OCI-LY7 (cell line): ENCODE data around the gene TCAF1. TPM values are rescaled to one million over a fixed set of nuclear protein-coding genes. Genes with fewer than 3 reads are reported as not detected.

Experiments
- BruUV-seq: library from RNA; stranded (reverse); fragments of 400-500 nt; replicated peaks from 2 replicates; lab custom pipeline; 2021; lab: Mats Ljungman, UMichigan
- CTCF ChIA-PET: fragments of 300-600 bp; sonication (Branson Sonifier 250); formaldehyde crosslinking; loops from one replicate; lab custom pipeline; 2022; ENCODE audit warnings: antibody characterized with exemption; ENCODE audit not compliant: unreplicated experiment; lab: Charles Lee
- POLR2A ChIA-PET: fragments of 300-600 bp; sonication (Branson Sonifier 250); formaldehyde crosslinking; loops from one replicate; lab custom pipeline; 2022; ENCODE audit warnings: antibody characterized with exemption; lab: Charles Lee
- DNase-seq: peaks from one replicate; pipeline ENCODE4 v3.0.0-alpha.2; 2015; ENCODE audit warnings: low spot score
- H2AFZ ChIP-seq: fragments of 200-600 bp; sonication (generic), shearing (Covaris generic); 2 replicates; pipeline ENCODE4 v1.6.1; 2014; ENCODE audit warnings: mild to moderate bottlenecking, antibody characterized with exemption, low read length, moderate library complexity
- H3K27ac ChIP-seq: fragments of 200-600 bp; sonication (generic); 2 replicates; pipeline ENCODE4 v1.5.1; 2014; ENCODE audit warnings: mixed run types, low read depth, mild to moderate bottlenecking, moderate library complexity, low read length, inconsistent platforms; ENCODE audit not compliant: poor library complexity, severe bottlenecking
- H3K36me3 ChIP-seq: fragments of 200-600 bp; sonication (generic); 2 replicates; pipeline ENCODE4 v1.6.1; 2014; ENCODE audit warnings: mild to moderate bottlenecking, antibody characterized with exemption, low read length, moderate library complexity, mixed read lengths; ENCODE audit not compliant: insufficient read depth
- H3K4me1 ChIP-seq: fragments of 200-600 bp; sonication (generic); 2 replicates; pipeline ENCODE4 v1.5.1; 2014; ENCODE audit warnings: mild to moderate bottlenecking, low read length; ENCODE audit not compliant: insufficient read depth, poor library complexity, severe bottlenecking
- H3K4me2 ChIP-seq: fragments of 200-600 bp; sonication (generic); 2 replicates; pipeline ENCODE4 v1.6.1; 2014; ENCODE audit warnings: mild to moderate bottlenecking, low read length
- H3K4me3 ChIP-seq: fragments of 200-600 bp; sonication (generic); 2 replicates; pipeline ENCODE4 v1.5.1; 2014; ENCODE audit warnings: mild to moderate bottlenecking, low read depth, low read length; ENCODE audit not compliant: poor library complexity, severe bottlenecking
- H3K79me2 ChIP-seq: fragments of 200-600 bp; sonication (generic); 2 replicates; pipeline ENCODE4 v1.6.1; 2016; ENCODE audit warnings: low read depth, mild to moderate bottlenecking, low read length, moderate library complexity, mixed read lengths; ENCODE audit not compliant: insufficient read depth
- H3K9me2 ChIP-seq: fragments of 200-600 bp; sonication (generic); 2 replicates; pipeline ENCODE4 v1.6.1; 2016; ENCODE audit warnings: mild to moderate bottlenecking, low read length, mixed read lengths; ENCODE audit not compliant: insufficient read depth
- H3K9me3 ChIP-seq: fragments of 200-600 bp; sonication (generic); 2 replicates; pipeline ENCODE4 v1.6.1; 2014; ENCODE audit warnings: mild to moderate bottlenecking, mixed run types, low read length, mixed read lengths
- H4K20me1 ChIP-seq: fragments of 200-600 bp; sonication (generic); 2 replicates; pipeline ENCODE4 v1.6.1; 2014; ENCODE audit warnings: mild to moderate bottlenecking, antibody characterized with exemption, low read length, moderate library complexity, mixed read lengths; ENCODE audit not compliant: insufficient read depth
- EZH2phosphoT487 ChIP-seq: fragments of 200-600 bp; sonication (generic); IDR thresholded peaks from 2 replicates; pipeline ENCODE4 v1.6.1; 2018; ENCODE audit warnings: low read depth, borderline replicate concordance, mild to moderate bottlenecking, mixed run types, antibody characterized with exemption, low read length, moderate library complexity, mixed read lengths
- intact Hi-C: fragments of 100-400 bp; cut with micrococcal nuclease; formaldehyde crosslinking; loops from one replicate; pipeline ENCODE4 v1.10.0; 2022; ENCODE audit not compliant: unreplicated experiment
- total RNA-seq, 2 experiments: library from RNA; depleted of rRNA in 1 of 2; stranded (reverse); fragments of >200 nt in 1 of 2; shearing (Covaris generic) in 1 of 2; gene quantifications; 2 replicates each; pipeline ENCODE4 v1.2.3, GENCODE V29; 2014 to 2022
- TF ChIP-seq, protein P1 (sequence below): fragments of 200-600 bp; sonication (generic); conservative IDR thresholded peaks from 2 replicates; pipeline ENCODE4 v1.5.1; 2014; ENCODE audit warnings: mild to moderate bottlenecking, antibody characterized with exemption, low read length, moderate library complexity, mixed read lengths

Gene TCAF1
- total RNA-seq, 2 experiments from 2014 or later, result 3.3 to 5.5 TPM

DNA sequence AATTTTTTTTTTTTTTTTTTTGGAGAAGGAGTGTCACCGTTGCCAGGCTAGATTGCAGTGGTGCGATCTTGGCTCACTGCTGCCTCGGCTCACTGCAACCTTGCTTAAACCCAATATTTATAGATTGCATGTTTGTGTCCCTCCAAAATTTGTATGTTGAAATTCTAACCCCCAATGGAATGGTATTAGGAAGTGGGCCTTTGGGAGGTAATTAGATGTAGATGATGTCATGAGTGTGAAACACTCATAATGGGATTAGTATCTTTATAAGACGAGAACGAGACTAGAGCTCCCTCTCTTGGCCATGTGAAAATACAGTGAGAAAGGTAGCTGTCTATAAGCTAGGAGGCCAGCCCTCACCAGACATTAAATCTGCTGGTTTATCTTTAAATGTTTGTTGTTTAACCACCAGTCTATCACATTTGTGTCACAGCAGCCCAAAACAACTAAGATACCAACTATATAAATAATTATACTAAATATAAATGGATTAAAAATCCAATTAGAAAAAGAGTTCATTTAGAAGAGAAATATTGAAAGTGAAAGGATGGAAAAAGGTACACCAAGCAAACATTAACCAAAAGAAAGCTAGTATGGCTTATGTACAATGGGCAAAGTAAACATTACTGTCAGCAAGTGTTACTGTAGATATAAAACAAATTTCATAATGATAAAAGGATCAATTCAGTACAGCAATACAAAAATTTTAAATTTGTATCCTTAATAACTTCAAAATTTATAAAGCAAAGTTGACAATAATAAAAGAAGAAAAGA is 9.3 kb downstream of the TCAF1 start:
- POLR2A ChIA-PET, result interaction anchor here (0.9 kb wide), 1 partner anchor 9 kb away, joined by 3 read pairs; no protein-coding TSS in a partner anchor
- no peaks in the 10 kb centered on the region for H4K20me1 ChIP-seq

DNA sequence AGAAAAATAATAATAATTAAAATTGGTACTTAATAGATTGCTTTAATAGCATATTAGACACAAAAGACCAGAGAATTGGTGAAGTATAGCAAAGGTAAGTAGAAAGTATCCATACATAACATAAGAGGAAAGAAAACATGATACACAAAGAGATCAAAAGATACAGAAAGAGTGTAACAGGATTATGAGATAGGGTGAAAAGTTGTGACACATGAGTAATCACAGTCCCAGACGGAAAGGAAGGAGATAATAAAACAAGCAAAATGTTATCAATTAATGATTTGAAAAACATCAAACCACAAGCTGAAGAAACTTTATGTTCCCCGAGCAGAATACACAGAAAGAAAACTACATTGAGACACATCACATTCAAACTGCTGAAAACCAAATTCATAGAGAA is 10.5 kb downstream of the TCAF1 start:
- Histone ChIP-seq H3K4me1 (peaks cover 1% of the 10 kb centered on the region), H3K36me3 (no peaks in the 10 kb centered on the region), H3K4me2 (no peak overlapping the region), H3K9me3 (no peaks in the 10 kb centered on the region), H3K79me2 (no peaks in the 10 kb centered on the region), H3K27ac (no peak overlapping the region), H2AFZ (no peak overlapping the region), H3K4me3 (no peak overlapping the region), H4K20me1 (no peaks in the 10 kb centered on the region), H3K9me2 (no peaks in the 10 kb centered on the region)
- intact Hi-C loops, result no loop called here
- ChIA-PET CTCF (no interaction called here), POLR2A (interaction anchor here (0.8 kb wide), 1 partner anchor 11 kb away, joined by 4 read pairs; the partner anchor contains the start of gene TCAF1)
- no peak for TF ChIP-seq EZH2phosphoT487
- TF ChIP-seq, protein P1, sequence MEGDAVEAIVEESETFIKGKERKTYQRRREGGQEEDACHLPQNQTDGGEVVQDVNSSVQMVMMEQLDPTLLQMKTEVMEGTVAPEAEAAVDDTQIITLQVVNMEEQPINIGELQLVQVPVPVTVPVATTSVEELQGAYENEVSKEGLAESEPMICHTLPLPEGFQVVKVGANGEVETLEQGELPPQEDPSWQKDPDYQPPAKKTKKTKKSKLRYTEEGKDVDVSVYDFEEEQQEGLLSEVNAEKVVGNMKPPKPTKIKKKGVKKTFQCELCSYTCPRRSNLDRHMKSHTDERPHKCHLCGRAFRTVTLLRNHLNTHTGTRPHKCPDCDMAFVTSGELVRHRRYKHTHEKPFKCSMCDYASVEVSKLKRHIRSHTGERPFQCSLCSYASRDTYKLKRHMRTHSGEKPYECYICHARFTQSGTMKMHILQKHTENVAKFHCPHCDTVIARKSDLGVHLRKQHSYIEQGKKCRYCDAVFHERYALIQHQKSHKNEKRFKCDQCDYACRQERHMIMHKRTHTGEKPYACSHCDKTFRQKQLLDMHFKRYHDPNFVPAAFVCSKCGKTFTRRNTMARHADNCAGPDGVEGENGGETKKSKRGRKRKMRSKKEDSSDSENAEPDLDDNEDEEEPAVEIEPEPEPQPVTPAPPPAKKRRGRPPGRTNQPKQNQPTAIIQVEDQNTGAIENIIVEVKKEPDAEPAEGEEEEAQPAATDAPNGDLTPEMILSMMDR, result no peak
- no peak for DNase-seq
- no TSS peak for BruUV-seq

More for the DNA sequence above, 9.3 kb downstream of the TCAF1 start:
- CTCF ChIA-PET, result no interaction called here
- Histone ChIP-seq H2AFZ (no peak overlapping the region), H3K9me2 (no peaks in the 10 kb centered on the region), H3K79me2 (no peaks in the 10 kb centered on the region), H3K36me3 (no peaks in the 10 kb centered on the region), H3K4me3 (no peak overlapping the region), H3K4me2 (no peak overlapping the region), H3K4me1 (no peaks in the 10 kb centered on the region), H3K27ac (no peak overlapping the region), H3K9me3 (no peaks in the 10 kb centered on the region)
- BruUV-seq, result no TSS peak
- peak; percentile 43 for DNase-seq
- intact Hi-C loops, result no loop called here
- TF ChIP-seq, protein P1, result peak; percentile 80
- TF ChIP-seq EZH2phosphoT487, result no peak

DNA sequence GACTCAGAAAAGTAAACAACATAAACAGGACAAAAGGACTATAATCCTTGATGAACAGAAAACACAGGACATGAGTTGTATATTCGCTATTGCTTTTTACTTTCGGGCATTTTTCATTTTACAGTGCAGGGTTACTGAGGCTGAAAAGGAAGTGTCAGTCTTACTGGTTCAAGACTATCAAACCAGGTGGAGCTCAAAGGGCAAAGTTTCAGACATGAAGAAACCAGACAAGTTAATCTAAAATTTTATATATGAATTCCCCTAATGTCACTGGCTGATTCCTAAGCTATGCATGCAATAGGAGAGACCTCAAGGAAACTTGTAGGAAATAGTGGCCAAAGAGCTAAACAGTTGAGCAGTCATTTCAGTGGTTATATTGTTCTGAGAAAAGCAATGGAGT is 11.4 kb downstream of the TCAF1 start:
- CTCF ChIA-PET, result no interaction called here
- no peak overlapping the region for H3K4me3 ChIP-seq
- no peaks in the 10 kb centered on the region for H3K9me3 ChIP-seq
- no peaks in the 10 kb centered on the region for H3K36me3 ChIP-seq
- POLR2A ChIA-PET, result no interaction called here
- no peak overlapping the region for H3K4me2 ChIP-seq
- TF ChIP-seq, protein P1, result no peak
- TF ChIP-seq EZH2phosphoT487, result no peak
- intact Hi-C loops, result no loop called here
- DNase-seq, result no peak
- no peaks in the 10 kb centered on the region for H3K9me2 ChIP-seq
- BruUV-seq, result no TSS peak
- no peak overlapping the region for H2AFZ ChIP-seq
- no peak overlapping the region for H3K27ac ChIP-seq
- peaks cover 10% of the 10 kb centered on the region for H3K4me1 ChIP-seq
- H4K20me1 ChIP-seq, result no peaks in the 10 kb centered on the region
- H3K79me2 ChIP-seq, result no peaks in the 10 kb centered on the region
